22Rv1 (cell line): ENCODE measurements around the gene PRRG1.
"Not testable (repeated sequence)": the region's sequence is repeated elsewhere in the genome, so short reads cannot be mapped to it uniquely, and the experiment has no call there.

Source experiments
- H3K27ac ChIP-seq: fragments of 450-650 bp; 2 replicates; pipeline ENCODE4 v1.5.1; 2017
- ZFX ChIP-seq: fragments of 450-650 bp; IDR thresholded peaks from 2 replicates; pipeline ENCODE4 v1.6.1; 2017; ENCODE audit warnings: antibody characterized with exemption, borderline replicate concordance
- TF ChIP-seq, protein P1 (sequence below): fragments of 450-650 bp; IDR thresholded peaks from 2 replicates; pipeline ENCODE4 v1.5.1; 2017; ENCODE audit warnings: mild to moderate bottlenecking

PRRG1 gene

DNA sequence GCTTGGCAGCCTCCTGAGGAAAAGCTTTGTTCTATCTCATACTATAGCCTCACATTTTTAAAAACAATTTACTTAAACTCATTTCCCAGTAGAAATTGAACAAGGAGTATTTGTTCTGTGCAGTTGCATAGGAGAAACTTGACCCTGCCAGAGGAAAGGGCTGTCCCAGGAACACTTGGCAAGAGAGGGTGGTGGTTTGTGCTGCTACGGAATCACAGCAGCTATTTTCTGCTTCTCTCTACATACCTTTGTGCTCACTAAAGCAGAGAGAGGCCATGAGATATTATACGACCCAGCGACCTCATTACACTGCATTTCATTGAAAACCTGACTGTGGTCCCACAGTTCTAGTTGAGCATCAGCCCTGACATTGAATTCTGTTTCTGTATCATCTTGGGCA lies 139.2 kb downstream of the PRRG1 start:
- H3K27ac ChIP-seq: no peak overlapping the region
- TF ChIP-seq, protein P1, sequence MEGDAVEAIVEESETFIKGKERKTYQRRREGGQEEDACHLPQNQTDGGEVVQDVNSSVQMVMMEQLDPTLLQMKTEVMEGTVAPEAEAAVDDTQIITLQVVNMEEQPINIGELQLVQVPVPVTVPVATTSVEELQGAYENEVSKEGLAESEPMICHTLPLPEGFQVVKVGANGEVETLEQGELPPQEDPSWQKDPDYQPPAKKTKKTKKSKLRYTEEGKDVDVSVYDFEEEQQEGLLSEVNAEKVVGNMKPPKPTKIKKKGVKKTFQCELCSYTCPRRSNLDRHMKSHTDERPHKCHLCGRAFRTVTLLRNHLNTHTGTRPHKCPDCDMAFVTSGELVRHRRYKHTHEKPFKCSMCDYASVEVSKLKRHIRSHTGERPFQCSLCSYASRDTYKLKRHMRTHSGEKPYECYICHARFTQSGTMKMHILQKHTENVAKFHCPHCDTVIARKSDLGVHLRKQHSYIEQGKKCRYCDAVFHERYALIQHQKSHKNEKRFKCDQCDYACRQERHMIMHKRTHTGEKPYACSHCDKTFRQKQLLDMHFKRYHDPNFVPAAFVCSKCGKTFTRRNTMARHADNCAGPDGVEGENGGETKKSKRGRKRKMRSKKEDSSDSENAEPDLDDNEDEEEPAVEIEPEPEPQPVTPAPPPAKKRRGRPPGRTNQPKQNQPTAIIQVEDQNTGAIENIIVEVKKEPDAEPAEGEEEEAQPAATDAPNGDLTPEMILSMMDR: no peak
- no peak for TF ChIP-seq ZFX

DNA sequence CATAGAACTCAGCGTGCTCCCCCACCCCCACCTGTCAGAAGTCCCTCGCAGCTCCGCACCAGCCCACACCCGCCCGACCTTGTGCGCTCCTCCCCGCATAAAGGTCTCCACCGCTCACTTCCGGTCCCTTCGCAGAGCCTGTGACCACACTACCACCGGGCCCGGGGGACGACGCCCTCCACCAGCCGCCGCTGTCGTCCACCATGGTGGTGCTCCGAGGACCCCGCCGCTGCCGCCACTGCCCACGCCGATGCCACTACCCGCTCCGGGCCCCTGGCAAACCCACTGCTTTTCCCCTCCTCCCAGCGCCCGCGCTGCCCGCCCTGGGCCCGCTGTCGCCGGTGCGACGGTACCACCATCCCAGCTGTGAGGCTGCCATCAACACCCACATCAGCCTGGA lies 142.5 kb downstream of the PRRG1 start:
- no peak overlapping the region for H3K27ac ChIP-seq
- TF ChIP-seq, protein P1: no peak
- TF ChIP-seq ZFX: no peak

DNA sequence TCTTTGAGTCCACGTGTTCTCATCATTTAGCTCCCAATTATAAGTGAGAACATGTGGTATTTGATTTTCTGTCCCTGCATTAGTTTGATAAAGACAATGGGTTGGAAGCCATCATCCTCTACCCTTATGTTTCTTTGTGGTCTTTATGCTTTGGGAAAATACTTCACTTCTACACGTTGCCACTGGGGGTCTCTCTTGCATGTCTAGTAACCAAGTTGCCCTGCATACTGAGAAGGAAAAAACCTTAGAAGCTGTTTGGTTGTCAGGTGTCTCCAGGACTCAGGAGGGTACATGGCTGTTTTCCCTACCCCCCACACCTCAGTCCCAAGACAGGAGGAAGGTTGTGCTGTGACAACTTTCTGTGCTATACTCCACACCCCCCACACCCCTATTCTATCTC lies 146.6 kb downstream of the PRRG1 start:
- TF ChIP-seq, protein P1: peak; percentile 35
- H3K27ac ChIP-seq: not testable (repeated sequence)

DNA sequence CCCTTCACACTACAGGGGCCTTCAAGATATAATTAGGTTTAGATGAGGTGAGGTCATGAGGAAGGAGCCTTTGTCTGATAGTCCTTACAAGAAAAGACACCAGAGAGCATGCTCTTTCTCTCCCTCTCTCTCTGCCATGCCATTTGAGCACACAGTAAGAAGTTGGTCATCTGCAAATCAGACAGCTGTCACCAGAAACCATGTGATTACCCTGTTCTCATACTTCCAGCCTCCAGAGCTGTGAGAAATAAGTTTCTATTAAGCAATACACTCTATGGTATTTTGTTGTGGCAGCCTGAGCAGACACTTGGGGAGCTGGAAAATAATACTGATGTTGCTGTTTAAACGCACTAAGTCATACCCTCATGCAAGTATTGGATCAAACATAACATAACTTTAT lies 148.0 kb downstream of the PRRG1 start:
- not testable (repeated sequence) for H3K27ac ChIP-seq

DNA sequence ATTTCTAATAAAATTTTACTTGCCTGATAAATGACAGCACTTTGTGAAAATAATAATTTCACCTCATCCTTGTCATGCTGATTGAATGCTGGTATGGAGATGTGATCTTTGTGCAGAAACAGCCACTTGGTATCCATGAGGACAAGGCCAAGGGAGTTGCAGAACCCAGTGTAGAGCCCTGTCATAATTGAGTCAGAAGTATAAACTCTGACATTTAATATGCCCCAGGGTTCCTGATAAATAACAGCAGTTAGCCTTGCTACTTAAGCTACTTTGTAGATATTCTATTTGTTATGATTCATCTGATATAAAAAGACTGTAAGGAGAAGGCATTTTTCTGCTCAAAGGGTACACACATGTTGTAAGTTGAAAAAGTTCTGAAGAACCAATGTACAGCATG lies 149.2 kb downstream of the PRRG1 start:
- not testable (repeated sequence) for H3K27ac ChIP-seq

DNA sequence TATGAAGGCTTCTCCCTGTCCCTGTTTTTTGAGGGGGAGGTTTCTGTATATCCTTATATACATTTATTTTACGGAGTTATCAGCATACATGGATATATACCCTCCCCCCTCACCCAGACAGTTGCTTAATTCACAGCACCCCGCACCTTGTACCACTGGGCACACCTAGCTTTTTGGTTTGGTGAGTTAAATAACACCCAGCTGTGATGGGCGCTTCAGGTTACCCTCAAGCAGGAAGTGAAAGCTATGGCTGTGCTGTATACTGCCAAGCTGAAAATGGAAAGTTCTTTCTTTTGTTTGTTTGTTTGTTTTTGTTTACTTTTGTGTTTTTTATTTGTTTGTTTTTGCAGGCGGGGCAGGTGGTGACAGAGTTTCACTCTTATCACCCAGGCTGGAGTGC lies 150.5 kb downstream of the PRRG1 start:
- H3K27ac ChIP-seq: not testable (repeated sequence)

DNA sequence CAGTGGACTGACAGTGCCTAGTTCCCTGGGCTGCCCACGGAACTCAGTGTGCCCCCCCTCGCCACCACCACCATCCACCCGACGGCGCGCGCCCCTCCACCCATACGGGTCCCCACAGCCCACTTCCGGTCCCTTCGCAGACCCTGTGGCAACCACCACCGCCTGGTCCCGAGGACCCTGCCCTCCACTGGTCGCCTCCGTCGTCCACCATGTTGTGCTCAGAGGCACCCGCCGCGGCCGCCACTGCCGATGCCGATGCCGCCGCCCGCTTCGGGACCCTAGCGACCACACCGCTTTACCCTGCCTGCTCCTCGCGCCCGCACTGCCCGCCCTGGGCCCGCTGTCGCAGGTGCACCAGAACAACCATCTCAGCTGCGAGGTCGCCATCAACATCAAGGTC lies 155.8 kb downstream of the PRRG1 start:
- no peak overlapping the region for H3K27ac ChIP-seq
- TF ChIP-seq ZFX: no peak
- TF ChIP-seq, protein P1: no peak
